ENCODE measurements around the gene ATP2A3.

ATP2A3 gene

GRCh38 chr17:3964203-3965117 is at the start of gene ATP2A3:
ATP2A3 (minus strand) TSS chr17:3964437; CDS start chr17:3964291, 146 bp downstream.
- in situ Hi-C loops (cut with HindIII; ENCODE audit: low sequenced_read_pairs), result loop anchor here (5.0 kb wide), 1 partner anchor 88 kb away; no protein-coding TSS in a partner anchor

- in situ Hi-C loops (cut with HindIII; ENCODE audit: low sequenced_read_pairs), result loop anchor here (25.0 kb wide), 1 partner anchor 148 kb away; no protein-coding TSS in a partner anchor
Measured at GRCh38 chr17:4010754-4011153, 46.5 kb upstream of the ATP2A3 start.

GRCh38 chr17:4009186-4009785 is 45.0 kb upstream of the ATP2A3 start:
- in situ Hi-C loops (cut with HindIII; ENCODE audit: low sequenced_read_pairs), result loop anchor here (25.0 kb wide), 1 partner anchor 147 kb away; no protein-coding TSS in a partner anchor

GRCh38 chr17:4008441-4009185 is 44.4 kb upstream of the ATP2A3 start:
- in situ Hi-C loops (cut with HindIII; ENCODE audit: low sequenced_read_pairs), result loop anchor here (25.0 kb wide), 1 partner anchor 146 kb away; no protein-coding TSS in a partner anchor

GRCh38 chr17:4008082-4008435 is 43.8 kb upstream of the ATP2A3 start:
- in situ Hi-C loops (cut with HindIII; ENCODE audit: low sequenced_read_pairs), result loop anchor here (25.0 kb wide), 1 partner anchor 146 kb away; no protein-coding TSS in a partner anchor

- in situ Hi-C loops (cut with HindIII; ENCODE audit: low sequenced_read_pairs), result loop anchor here (25.0 kb wide), 1 partner anchor 145 kb away; no protein-coding TSS in a partner anchor
Measured at GRCh38 chr17:4007346-4008081, 43.3 kb upstream of the ATP2A3 start.

- in situ Hi-C loops (cut with HindIII; ENCODE audit: low sequenced_read_pairs), result loop anchor here (25.0 kb wide), 1 partner anchor 144 kb away; no protein-coding TSS in a partner anchor
Measured at GRCh38 chr17:4006745-4007211, 42.5 kb upstream of the ATP2A3 start.

- in situ Hi-C loops (cut with HindIII; ENCODE audit: low sequenced_read_pairs), result loop anchor here (25.0 kb wide), 1 partner anchor 144 kb away; no protein-coding TSS in a partner anchor
Measured at GRCh38 chr17:4006165-4006589, 41.9 kb upstream of the ATP2A3 start.

- in situ Hi-C loops (cut with HindIII; ENCODE audit: low sequenced_read_pairs), result loop anchor here (25.0 kb wide), 1 partner anchor 143 kb away; no protein-coding TSS in a partner anchor
Measured at GRCh38 chr17:4005296-4006164, 41.3 kb upstream of the ATP2A3 start.

GRCh38 chr17:4004517-4005295 is 40.5 kb upstream of the ATP2A3 start:
- in situ Hi-C loops (cut with HindIII; ENCODE audit: low sequenced_read_pairs), result loop anchor here (25.0 kb wide), 1 partner anchor 142 kb away; no protein-coding TSS in a partner anchor

GRCh38 chr17:4003501-4004421 is 39.5 kb upstream of the ATP2A3 start:
- in situ Hi-C loops (cut with HindIII; ENCODE audit: low sequenced_read_pairs), result loop anchor here (25.0 kb wide), 1 partner anchor 141 kb away; no protein-coding TSS in a partner anchor

- in situ Hi-C loops (cut with HindIII; ENCODE audit: low sequenced_read_pairs), result loop anchor here (25.0 kb wide), 1 partner anchor 141 kb away; no protein-coding TSS in a partner anchor
Measured at GRCh38 chr17:4003131-4003500, 38.9 kb upstream of the ATP2A3 start.

- in situ Hi-C loops (cut with HindIII; ENCODE audit: low sequenced_read_pairs), result loop anchor here (25.0 kb wide), 1 partner anchor 139 kb away; no protein-coding TSS in a partner anchor
Measured at GRCh38 chr17:4001048-4001590, 36.9 kb upstream of the ATP2A3 start.

- in situ Hi-C loops (cut with HindIII; ENCODE audit: low sequenced_read_pairs), result no loop called here
Measured at GRCh38 chr17:3998436-3998835, 34.2 kb upstream of the ATP2A3 start.

GRCh38 chr17:3995067-3995466 is 30.8 kb upstream of the ATP2A3 start:
- in situ Hi-C loops (cut with HindIII; ENCODE audit: low sequenced_read_pairs), result no loop called here

- in situ Hi-C loops (cut with HindIII; ENCODE audit: low sequenced_read_pairs), result no loop called here
Measured at GRCh38 chr17:3994221-3994576, 30.0 kb upstream of the ATP2A3 start.
